ENCODE measurements around the gene DHDH. TPM values are rescaled to one million over a fixed set of nuclear protein-coding genes. Genes with fewer than 3 reads are reported as not detected.

DHDH gene
- total and polyA plus RNA-seq, 2 of the 13 experiments (the other 11 are each of a cell fraction or from before 2014, with no cell fraction given) = 0.13 to 0.91 TPM

DNA sequence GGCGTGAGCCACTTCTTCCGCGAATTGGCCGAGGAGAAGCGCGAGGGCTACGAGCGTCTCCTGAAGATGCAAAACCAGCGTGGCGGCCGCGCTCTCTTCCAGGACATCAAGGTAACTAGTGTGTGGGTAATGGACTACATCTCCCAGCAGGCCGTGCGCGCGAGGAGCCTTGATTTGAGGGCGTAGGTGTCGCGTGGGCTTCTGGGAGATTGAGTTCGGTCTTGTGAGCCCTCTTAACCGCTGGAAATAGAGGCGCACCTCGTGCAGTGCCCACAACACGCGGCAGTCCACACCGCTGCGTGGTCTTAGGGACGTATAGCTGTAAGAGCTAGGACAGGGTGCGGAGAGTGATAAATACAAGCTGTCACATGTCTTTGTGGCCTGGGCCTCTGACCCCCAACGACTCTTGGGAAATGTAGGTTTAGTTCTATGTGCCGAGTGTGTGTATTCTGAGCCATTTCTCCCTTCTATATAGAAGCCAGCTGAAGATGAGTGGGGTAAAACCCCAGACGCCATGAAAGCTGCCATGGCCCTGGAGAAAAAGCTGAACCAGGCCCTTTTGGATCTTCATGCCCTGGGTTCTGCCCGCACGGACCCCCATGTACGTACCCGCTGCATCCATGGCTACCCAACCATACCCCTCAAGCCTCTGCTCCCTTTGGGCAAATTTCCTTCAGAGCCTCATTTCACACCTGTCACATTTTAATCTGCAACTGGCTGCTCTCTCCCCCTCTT is 32.5 kb downstream of the DHDH start (continued):
- TF ChIP-seq, protein P1, sequence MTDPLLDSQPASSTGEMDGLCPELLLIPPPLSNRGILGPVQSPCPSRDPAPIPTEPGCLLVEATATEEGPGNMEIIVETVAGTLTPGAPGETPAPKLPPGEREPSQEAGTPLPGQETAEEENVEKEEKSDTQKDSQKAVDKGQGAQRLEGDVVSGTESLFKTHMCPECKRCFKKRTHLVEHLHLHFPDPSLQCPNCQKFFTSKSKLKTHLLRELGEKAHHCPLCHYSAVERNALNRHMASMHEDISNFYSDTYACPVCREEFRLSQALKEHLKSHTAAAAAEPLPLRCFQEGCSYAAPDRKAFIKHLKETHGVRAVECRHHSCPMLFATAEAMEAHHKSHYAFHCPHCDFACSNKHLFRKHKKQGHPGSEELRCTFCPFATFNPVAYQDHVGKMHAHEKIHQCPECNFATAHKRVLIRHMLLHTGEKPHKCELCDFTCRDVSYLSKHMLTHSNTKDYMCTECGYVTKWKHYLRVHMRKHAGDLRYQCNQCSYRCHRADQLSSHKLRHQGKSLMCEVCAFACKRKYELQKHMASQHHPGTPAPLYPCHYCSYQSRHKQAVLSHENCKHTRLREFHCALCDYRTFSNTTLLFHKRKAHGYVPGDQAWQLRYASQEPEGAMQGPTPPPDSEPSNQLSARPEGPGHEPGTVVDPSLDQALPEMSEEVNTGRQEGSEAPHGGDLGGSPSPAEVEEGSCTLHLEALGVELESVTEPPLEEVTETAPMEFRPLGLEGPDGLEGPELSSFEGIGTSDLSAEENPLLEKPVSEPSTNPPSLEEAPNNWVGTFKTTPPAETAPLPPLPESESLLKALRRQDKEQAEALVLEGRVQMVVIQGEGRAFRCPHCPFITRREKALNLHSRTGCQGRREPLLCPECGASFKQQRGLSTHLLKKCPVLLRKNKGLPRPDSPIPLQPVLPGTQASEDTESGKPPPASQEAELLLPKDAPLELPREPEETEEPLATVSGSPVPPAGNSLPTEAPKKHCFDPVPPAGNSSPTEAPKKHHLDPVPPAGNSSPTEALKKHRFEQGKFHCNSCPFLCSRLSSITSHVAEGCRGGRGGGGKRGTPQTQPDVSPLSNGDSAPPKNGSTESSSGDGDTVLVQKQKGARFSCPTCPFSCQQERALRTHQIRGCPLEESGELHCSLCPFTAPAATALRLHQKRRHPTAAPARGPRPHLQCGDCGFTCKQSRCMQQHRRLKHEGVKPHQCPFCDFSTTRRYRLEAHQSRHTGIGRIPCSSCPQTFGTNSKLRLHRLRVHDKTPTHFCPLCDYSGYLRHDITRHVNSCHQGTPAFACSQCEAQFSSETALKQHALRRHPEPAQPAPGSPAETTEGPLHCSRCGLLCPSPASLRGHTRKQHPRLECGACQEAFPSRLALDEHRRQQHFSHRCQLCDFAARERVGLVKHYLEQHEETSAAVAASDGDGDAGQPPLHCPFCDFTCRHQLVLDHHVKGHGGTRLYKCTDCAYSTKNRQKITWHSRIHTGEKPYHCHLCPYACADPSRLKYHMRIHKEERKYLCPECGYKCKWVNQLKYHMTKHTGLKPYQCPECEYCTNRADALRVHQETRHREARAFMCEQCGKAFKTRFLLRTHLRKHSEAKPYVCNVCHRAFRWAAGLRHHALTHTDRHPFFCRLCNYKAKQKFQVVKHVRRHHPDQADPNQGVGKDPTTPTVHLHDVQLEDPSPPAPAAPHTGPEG (CRISPR knock-in tag; IDR thresholded peaks at IDR 0.05) = no peak
- TF ChIP-seq, protein P2, sequence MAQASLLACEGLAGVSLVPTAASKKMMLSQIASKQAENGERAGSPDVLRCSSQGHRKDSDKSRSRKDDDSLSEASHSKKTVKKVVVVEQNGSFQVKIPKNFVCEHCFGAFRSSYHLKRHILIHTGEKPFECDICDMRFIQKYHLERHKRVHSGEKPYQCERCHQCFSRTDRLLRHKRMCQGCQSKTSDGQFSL (CRISPR knock-in tag; IDR thresholded peaks at IDR 0.05) = no peak
- no peak for TF ChIP-seq CCAR2 (optimal IDR thresholded peaks at IDR 0.05; ENCODE audit: low read depth, low read length)
- TF ChIP-seq, protein P3, sequence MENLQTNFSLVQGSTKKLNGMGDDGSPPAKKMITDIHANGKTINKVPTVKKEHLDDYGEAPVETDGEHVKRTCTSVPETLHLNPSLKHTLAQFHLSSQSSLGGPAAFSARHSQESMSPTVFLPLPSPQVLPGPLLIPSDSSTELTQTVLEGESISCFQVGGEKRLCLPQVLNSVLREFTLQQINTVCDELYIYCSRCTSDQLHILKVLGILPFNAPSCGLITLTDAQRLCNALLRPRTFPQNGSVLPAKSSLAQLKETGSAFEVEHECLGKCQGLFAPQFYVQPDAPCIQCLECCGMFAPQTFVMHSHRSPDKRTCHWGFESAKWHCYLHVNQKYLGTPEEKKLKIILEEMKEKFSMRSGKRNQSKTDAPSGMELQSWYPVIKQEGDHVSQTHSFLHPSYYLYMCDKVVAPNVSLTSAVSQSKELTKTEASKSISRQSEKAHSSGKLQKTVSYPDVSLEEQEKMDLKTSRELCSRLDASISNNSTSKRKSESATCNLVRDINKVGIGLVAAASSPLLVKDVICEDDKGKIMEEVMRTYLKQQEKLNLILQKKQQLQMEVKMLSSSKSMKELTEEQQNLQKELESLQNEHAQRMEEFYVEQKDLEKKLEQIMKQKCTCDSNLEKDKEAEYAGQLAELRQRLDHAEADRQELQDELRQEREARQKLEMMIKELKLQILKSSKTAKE (CRISPR knock-in tag; IDR thresholded peaks at IDR 0.05; ENCODE audit: borderline replicate concordance) = no peak
- TF ChIP-seq ZNF460 (CRISPR knock-in tag; IDR thresholded peaks at IDR 0.05; ENCODE audit: borderline replicate concordance) = no peak
- TF ChIP-seq KLF16 (CRISPR knock-in tag; IDR thresholded peaks at IDR 0.05) = no peak
- TF ChIP-seq HIVEP1 (CRISPR knock-in tag; IDR thresholded peaks at IDR 0.05) = no peak; the same call in 1 of the 2 replicates
- TF ChIP-seq ZMYM4 (CRISPR knock-in tag; IDR thresholded peaks at IDR 0.05) = no peak
- no peak for TF ChIP-seq ZNF224 (CRISPR knock-in tag; IDR thresholded peaks at IDR 0.05)
- no peak for TF ChIP-seq BCL6 (CRISPR knock-in tag; IDR thresholded peaks at IDR 0.05)
- TF ChIP-seq ZBTB8A (CRISPR knock-in tag; IDR thresholded peaks at IDR 0.05; ENCODE audit: borderline replicate concordance, low read depth) = no peak; the same call in 1 of the 2 replicates
- no peak for TF ChIP-seq TP53 (CRISPR knock-in tag; conservative IDR thresholded peaks at IDR 0.05)
- TF ChIP-seq HMGA1 (CRISPR knock-in tag; conservative IDR thresholded peaks at IDR 0.05) = no peak
- no peak for TF ChIP-seq HNRNPK (IDR thresholded peaks at IDR 0.05; ENCODE audit: low read depth, low read length, poor library complexity, severe bottlenecking)
- TF ChIP-seq, protein P4, sequence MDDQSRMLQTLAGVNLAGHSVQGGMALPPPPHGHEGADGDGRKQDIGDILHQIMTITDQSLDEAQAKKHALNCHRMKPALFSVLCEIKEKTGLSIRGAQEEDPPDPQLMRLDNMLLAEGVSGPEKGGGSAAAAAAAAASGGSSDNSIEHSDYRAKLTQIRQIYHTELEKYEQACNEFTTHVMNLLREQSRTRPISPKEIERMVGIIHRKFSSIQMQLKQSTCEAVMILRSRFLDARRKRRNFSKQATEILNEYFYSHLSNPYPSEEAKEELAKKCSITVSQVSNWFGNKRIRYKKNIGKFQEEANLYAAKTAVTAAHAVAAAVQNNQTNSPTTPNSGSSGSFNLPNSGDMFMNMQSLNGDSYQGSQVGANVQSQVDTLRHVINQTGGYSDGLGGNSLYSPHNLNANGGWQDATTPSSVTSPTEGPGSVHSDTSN (CRISPR knock-in tag; IDR thresholded peaks at IDR 0.05; ENCODE audit: borderline replicate concordance) = no peak
- no peak for TF ChIP-seq SPEN (CRISPR knock-in tag; IDR thresholded peaks at IDR 0.05; ENCODE audit: low read depth)
- no peak; the same call in 1 of the 2 replicates for TF ChIP-seq POLR2AphosphoS2 (IDR thresholded peaks at IDR 0.05; ENCODE audit: low read depth, low read length)
- peak; percentile 75; the same call in 1 of the 2 replicates for TF ChIP-seq ZNF547 (CRISPR knock-in tag; IDR thresholded peaks at IDR 0.05)
